Skeletal muscle tissue (tissue), 4 donors: Measurements from ENCODE around the gene OOSP4B. TPM values are rescaled to one million over a fixed set of nuclear protein-coding genes. Genes with fewer than 3 reads are reported as not detected.

Experiments used
- H3K27ac ChIP-seq: one replicate; pipeline ENCODE4 v1.7.0; 2013; ENCODE audit warnings: mild to moderate bottlenecking, low read depth, low read length, inconsistent platforms
- H3K27me3 ChIP-seq, 3 donors: one replicate each; pipeline ENCODE4 v1.7.0; 2013; ENCODE audit warnings: low read length in 3 of 3; ENCODE audit not compliant: control insufficient read depth in 3 of 3, insufficient read depth in 3 of 3
- H3K36me3 ChIP-seq, 3 donors: one replicate each; pipeline ENCODE4 v1.7.0; 2013; ENCODE audit warnings: low read length in 3 of 3; ENCODE audit not compliant: control insufficient read depth in 3 of 3, insufficient read depth in 3 of 3
- H3K4me1 ChIP-seq, 3 donors: one replicate each; pipeline ENCODE4 v1.7.0; 2013; ENCODE audit warnings: low read length in 3 of 3, mild to moderate bottlenecking in 3 of 3; ENCODE audit not compliant: control insufficient read depth in 3 of 3, insufficient read depth in 3 of 3
- H3K4me3 ChIP-seq, 3 donors: one replicate each; pipeline ENCODE4 v1.7.0; 2013; ENCODE audit warnings: low read length in 3 of 3
- H3K9ac ChIP-seq, 3 donors: one replicate each; pipeline ENCODE4 v1.7.0; 2013; ENCODE audit warnings: low read length in 3 of 3, mild to moderate bottlenecking in 3 of 3, moderate library complexity in 2 of 3, low read depth in 1 of 3
- H3K9me3 ChIP-seq, 3 donors: one replicate each; pipeline ENCODE4 v1.7.0; 2013; ENCODE audit warnings: low read length in 3 of 3; ENCODE audit not compliant: control insufficient read depth in 3 of 3
- total RNA-seq: library from RNA; depleted of rRNA; stranded (reverse); fragments of >200 nt; gene quantifications from one replicate; pipeline ENCODE4 v1.2.3, GENCODE V29; 2014
- donor health status: Osteomylitis.

Gene OOSP4B
- total RNA-seq, 1 donor from 2014 or later = not detected

GRCh38 chr11:60080535-60080934 lies 63.6 kb downstream of the OOSP4B start:
- H3K9me3 ChIP-seq = no peaks in the 10 kb centered on the region
- no peak overlapping the region for H3K9ac ChIP-seq
- H3K4me3 ChIP-seq = no peak overlapping the region
- H3K27me3 ChIP-seq = no peaks in the 10 kb centered on the region
- H3K4me1 ChIP-seq = no peaks in the 10 kb centered on the region
- H3K36me3 ChIP-seq = no peaks in the 10 kb centered on the region
- no peak overlapping the region for H3K27ac ChIP-seq

Other genes with a start within 250 kb of the OOSP4B start
- 23.5 TPM for gene MRPL16, start 206.4 kb upstream of the OOSP4B start, total RNA-seq
- gene CBLIF, start 171.7 kb upstream of the OOSP4B start, total RNA-seq = not detected
- 1.6 TPM for gene TCN1, start 150.7 kb upstream of the OOSP4B start, total RNA-seq
- gene OOSP3, start 138.4 kb upstream of the OOSP4B start, total RNA-seq = not detected
- not detected for gene OOSP1, start 78.7 kb upstream of the OOSP4B start, total RNA-seq
- gene OOSP4A, start 53.1 kb upstream of the OOSP4B start, total RNA-seq = not detected
- not detected for gene OOSP2, start 23.2 kb downstream of the OOSP4B start, total RNA-seq
- 6.8 TPM for gene MS4A3, start 39.5 kb downstream of the OOSP4B start, total RNA-seq
- gene MS4A2, start 71.5 kb downstream of the OOSP4B start, total RNA-seq = under 0.01 TPM
- 33.4 TPM for gene MS4A6A, start 165.9 kb downstream of the OOSP4B start, total RNA-seq
- not detected for gene MS4A4E, start 226.0 kb downstream of the OOSP4B start, total RNA-seq